ENCODE data around the gene EPS8. TPM values are rescaled to one million over a fixed set of nuclear protein-coding genes. Genes with fewer than 3 reads are reported as not detected.
A peak's percentile ranks its signal among the peaks of the same experiment; 100 is the strongest.

The EPS8 gene
- total RNA-seq, 2 donors from 2014 or later, result 4.9 to 6.0 TPM

GRCh38 chr12:15596174-15596573 is 193.0 kb downstream of the EPS8 start:
- Mint-ChIP-seq H3K9me3 (no peaks in the 10 kb centered on the region), H3K27ac (no peak overlapping the region), H3K36me3 (no peaks in the 10 kb centered on the region)
- no peak for ATAC-seq
- no peak for DNase-seq (ENCODE audit: low spot score in 2 of 2)

- Mint-ChIP-seq H3K36me3 (no peaks in the 10 kb centered on the region), H3K9me3 (no peaks in the 10 kb centered on the region), H3K27ac (peak overlapping the region in 1 of 2 donors; percentile 7)
- no peak for DNase-seq (ENCODE audit: low spot score in 2 of 2)
- no peak for ATAC-seq
These were observed 196.3 kb downstream of the EPS8 start for GRCh38 chr12:15592934-15593333.

- no peaks in the 10 kb centered on the region for H3K9me3 Mint-ChIP-seq
- H3K36me3 Mint-ChIP-seq, result no peaks in the 10 kb centered on the region
- no peak for ATAC-seq
- no peak for DNase-seq (ENCODE audit: low spot score in 2 of 2)
- H3K27ac Mint-ChIP-seq, result peak overlapping the region in 1 of 2 donors; percentile 7
These were observed 197.4 kb downstream of the EPS8 start for GRCh38 chr12:15591811-15592210.

GRCh38 chr12:15590180-15590826 is 198.9 kb downstream of the EPS8 start:
- Mint-ChIP-seq H3K9me3 (no peaks in the 10 kb centered on the region), H3K27ac (peak overlapping the region in 1 of 2 donors; percentile 73), H3K36me3 (no peaks in the 10 kb centered on the region)
- peak; percentile 88 to 93 for ATAC-seq
- DNase-seq (ENCODE audit: low spot score in 2 of 2), result peak; percentile 46 to 62

GRCh38 chr12:15589328-15590032 is 199.7 kb downstream of the EPS8 start:
- H3K27ac Mint-ChIP-seq, result peak overlapping the region in 1 of 2 donors; percentile 73
- no peaks in the 10 kb centered on the region for H3K36me3 Mint-ChIP-seq
- DNase-seq (ENCODE audit: low spot score in 2 of 2) (no peak), ATAC-seq (no peak)
- H3K9me3 Mint-ChIP-seq, result no peaks in the 10 kb centered on the region

- H3K9me3 Mint-ChIP-seq, result no peaks in the 10 kb centered on the region
- ATAC-seq, result peak in 1 of 2 donors; percentile 52
- no peak overlapping the region for H3K27ac Mint-ChIP-seq
- no peaks in the 10 kb centered on the region for H3K36me3 Mint-ChIP-seq
- peak in 1 of 2 donors; percentile 26 for DNase-seq (ENCODE audit: low spot score in 2 of 2)
These were observed 204.7 kb downstream of the EPS8 start for GRCh38 chr12:15584366-15585041.

GRCh38 chr12:15583804-15584203 is 205.4 kb downstream of the EPS8 start:
- peaks cover 0 to 3% of the 10 kb centered on the region in 2 donors for H3K36me3 Mint-ChIP-seq
- no peak for ATAC-seq

GRCh38 chr12:15581006-15581405 is 208.2 kb downstream of the EPS8 start:
- DNase-seq (ENCODE audit: low spot score in 2 of 2) (no peak), ATAC-seq (peak in 1 of 2 donors; percentile 20)
- Mint-ChIP-seq H3K9me3 (no peaks in the 10 kb centered on the region), H3K27ac (no peak overlapping the region), H3K36me3 (peaks cover under 1 to 25% of the 10 kb centered on the region in 2 donors)

More at GRCh38 chr12:15583804-15584203, 205.4 kb downstream of the EPS8 start:
- no peak for DNase-seq (ENCODE audit: low spot score in 2 of 2)
- Mint-ChIP-seq H3K9me3 (no peaks in the 10 kb centered on the region), H3K27ac (no peak overlapping the region)

- Mint-ChIP-seq H3K27ac (no peak overlapping the region), H3K36me3 (peaks cover 6 to 31% of the 10 kb centered on the region in 2 donors), H3K9me3 (peaks cover 5% of the 10 kb centered on the region in 2 donors)
- DNase-seq (ENCODE audit: low spot score in 2 of 2) (no peak), ATAC-seq (peak; percentile 47 to 58)
These were observed 208.8 kb downstream of the EPS8 start for GRCh38 chr12:15580431-15580830.

- ATAC-seq (peak; percentile 51 to 62), DNase-seq (ENCODE audit: low spot score in 2 of 2) (no peak)
- peaks cover 13 to 62% of the 10 kb centered on the region in 2 donors for H3K36me3 Mint-ChIP-seq
- peak overlapping the region; percentile 58 to 86 for H3K27ac Mint-ChIP-seq
- H3K9me3 Mint-ChIP-seq, result peaks cover 11 to 16% of the 10 kb centered on the region in 2 donors
These were observed 213.3 kb downstream of the EPS8 start for GRCh38 chr12:15575671-15576541.

- peaks cover 17 to 69% of the 10 kb centered on the region in 2 donors for H3K36me3 Mint-ChIP-seq
- H3K9me3 Mint-ChIP-seq, result peaks cover 11 to 21% of the 10 kb centered on the region in 2 donors
- DNase-seq (ENCODE audit: low spot score in 2 of 2) (no peak), ATAC-seq (no peak)
- H3K27ac Mint-ChIP-seq, result peak overlapping the region in 1 of 2 donors; percentile 62
These were observed 214.8 kb downstream of the EPS8 start for GRCh38 chr12:15574353-15574752.

Other genes starting within 250 kb of the EPS8 start
- gene STRAP, start 93.0 kb upstream of the EPS8 start, total RNA-seq, result 100 to 1,000 TPM; 107 to 136 TPM
- 10 to 100 TPM; 33.5 to 36.2 TPM for gene DERA, start 121.9 kb upstream of the EPS8 start, total RNA-seq